HG03196 (cell line): ENCODE measurements around the gene ULK4.
"Not testable (repeated sequence)": the region's sequence is repeated elsewhere in the genome, so short reads cannot be mapped to it uniquely, and the experiment has no call there.

Experiments used
- ATAC-seq: cut with Tn5 transposase; IDR thresholded peaks from one replicate; pipeline ENCODE4 v1.9.1; 2021; ENCODE audit not compliant: unreplicated experiment

The ULK4 gene

DNA sequence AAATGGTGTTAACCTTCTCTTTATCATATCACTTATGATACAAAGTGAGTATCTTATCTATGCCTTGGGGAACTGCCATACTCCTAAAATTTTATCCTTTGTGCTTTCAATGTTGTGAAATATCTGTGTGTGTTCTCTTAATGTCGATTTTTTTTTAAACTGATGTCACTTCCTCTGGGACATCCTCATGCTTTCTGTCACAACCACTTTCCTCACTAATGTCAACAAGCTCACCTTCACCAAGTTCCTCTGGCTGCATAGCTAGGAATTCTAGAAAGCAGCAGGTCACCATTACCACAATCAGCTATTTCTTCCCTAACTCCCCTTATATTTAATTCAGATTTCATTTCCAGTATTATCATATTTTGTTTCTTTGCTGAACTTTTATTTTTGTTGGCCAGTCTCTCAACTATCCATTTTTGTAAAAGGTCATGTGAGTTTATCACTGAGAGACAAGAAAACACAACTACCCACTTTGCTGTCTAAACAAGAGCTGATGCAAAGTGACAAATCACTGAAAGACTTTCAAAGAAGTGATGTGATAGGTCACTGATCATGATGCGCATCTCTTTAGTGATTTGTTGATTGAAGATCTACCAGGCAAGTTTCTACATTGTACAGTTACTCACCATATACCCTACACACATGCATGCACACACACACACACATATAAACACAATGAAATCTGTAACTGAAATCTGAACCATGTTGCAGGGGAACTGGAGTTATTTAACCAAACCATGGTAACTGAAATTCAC lies 369.0 kb downstream of the ULK4 start:
- no peak for ATAC-seq

DNA sequence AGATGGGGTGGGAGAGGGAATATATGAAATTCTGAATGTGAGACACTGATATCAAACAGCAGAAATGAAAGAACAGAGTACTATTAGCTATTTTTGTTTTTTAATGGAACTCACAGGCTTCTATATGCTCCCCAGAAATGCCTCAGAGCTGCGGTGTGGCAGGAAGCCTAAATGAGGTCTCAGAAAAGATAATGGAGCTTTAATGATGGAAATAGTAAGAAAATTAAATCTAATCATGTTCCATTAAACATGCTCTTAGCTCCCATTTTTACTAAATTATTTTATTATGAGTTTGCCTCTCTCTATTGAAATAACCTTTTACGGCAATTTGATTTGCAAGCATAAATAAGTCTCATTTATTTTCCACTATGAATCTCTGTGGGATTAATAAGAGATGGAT lies 378.9 kb downstream of the ULK4 start:
- ATAC-seq, result no peak

DNA sequence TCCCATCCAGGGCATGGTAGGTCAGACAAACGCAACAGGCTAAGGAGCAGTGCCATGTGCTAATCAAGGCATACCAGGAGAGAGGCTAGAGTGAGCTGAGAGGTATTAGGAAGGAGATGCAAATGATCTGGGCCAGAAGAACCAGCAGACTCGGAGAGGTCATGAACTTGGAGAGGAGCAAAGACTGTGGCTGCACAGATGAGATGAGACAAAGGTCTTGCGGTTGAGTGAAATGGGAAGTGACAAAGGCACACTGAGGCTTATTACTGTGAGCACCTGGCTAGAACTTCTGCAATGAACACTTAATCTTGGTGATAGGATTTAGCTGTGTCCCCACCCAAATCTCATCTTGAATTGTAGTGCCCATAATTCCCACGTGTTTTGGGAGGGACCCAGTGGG lies 380.2 kb downstream of the ULK4 start:
- ATAC-seq, result peak; percentile 98

DNA sequence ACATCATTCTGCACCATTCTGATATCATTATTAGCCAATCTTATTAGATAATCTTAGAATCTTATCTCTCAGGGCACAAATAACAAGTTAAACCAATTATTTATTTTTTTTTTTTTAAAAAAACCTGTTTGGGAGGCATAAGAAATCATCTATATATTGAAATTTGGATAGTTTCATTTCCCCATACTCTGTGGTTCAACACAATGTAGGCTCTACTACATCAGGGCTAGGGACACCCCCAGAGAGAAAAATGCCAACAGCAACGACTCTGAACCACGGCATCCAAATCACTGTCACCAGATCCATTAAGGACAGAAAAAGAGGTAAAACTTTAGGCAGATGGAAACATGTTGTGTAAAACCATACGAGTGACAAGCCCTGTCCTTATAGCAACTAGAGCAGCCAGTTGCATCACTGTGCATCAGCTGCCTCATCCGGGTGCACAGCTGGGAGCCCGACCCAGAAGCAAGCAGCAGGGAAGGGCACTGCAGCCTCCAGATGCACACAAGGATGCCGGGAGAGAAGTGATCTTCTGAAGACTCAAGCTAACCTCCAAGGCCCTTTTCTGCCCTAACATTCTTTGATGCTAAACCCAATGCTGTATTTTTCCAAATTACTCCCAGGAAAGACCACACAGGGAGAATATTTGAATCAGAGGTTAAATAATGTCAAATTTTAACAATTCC lies 381.5 kb downstream of the ULK4 start:
- ATAC-seq, result no peak

DNA sequence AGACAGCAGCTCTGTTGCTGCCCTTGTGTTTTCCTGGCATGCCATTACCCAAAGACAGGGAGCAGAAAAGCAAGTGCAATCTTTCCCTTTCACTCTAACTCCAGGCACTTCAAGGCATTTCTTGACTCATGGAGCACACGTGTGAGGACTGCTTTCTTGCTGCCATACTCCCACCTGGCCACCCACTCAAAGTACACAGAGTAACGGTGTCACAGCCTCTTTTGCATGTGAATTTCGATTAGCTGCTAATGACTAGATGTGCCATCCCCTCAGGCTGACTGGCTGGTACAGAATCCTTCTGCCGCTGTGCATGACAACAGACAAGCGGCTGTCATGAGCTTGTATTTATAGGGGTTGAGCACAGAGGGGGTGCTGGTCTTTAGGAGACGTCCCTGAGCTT lies 382.0 kb downstream of the ULK4 start:
- ATAC-seq, result no peak

DNA sequence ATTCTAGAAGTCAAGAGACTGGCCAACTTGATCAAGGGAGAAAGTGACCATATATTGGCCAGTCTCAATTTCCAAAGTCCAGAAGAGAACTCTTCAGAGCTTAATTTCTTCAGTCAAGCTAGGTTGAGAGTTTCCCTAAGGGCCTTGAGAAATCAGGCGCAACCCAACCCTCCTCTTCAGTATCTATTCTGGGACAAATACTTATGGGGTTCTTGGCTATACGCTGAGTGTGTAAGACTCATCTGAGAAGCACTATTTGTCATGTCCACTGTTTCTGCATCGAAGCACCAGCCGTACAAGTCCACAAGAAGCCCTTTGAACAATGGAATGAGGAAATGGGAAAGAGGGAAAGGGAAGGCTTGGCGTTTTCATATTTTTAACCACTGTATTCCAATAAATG lies 383.1 kb downstream of the ULK4 start:
- ATAC-seq, result no peak

DNA sequence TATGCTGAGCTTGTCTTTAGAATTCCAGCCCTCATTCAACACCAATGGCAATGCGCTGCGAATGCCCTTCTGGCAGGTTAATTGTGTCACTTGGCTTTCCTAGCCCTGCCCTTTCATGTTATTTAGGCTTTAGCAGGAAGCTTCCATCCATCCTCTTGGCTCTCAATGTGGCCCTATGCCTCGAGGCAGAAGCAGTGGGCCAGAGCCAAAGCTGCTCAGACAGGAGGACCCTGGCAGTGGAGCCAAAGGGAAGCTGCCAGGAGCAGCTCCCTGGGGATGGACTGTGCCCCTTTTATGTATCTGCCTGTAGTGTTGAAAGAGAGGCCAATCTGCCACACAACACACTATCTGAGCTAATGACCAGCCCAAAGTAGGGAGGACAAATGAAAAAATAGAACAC lies 386.2 kb downstream of the ULK4 start:
- ATAC-seq, result no peak

DNA sequence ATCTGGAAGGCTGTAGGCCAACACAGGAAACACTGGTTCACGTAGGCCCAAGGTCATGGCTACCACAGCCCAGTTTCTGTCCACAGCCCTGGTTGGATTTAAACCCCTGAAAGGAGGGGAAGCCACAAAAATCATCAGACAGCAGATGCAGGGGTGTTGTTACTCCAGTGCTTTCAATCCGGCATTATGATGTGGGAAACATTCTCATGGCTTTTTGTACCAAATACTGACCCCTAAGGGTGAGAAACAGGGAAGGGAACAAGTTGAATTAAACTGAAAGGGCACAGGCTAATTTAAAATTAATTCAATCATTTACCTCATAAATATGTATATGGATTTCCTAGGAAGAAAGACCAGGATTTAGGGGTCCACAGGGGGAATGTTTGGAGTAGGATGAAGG lies 387.0 kb downstream of the ULK4 start:
- ATAC-seq, result no peak

DNA sequence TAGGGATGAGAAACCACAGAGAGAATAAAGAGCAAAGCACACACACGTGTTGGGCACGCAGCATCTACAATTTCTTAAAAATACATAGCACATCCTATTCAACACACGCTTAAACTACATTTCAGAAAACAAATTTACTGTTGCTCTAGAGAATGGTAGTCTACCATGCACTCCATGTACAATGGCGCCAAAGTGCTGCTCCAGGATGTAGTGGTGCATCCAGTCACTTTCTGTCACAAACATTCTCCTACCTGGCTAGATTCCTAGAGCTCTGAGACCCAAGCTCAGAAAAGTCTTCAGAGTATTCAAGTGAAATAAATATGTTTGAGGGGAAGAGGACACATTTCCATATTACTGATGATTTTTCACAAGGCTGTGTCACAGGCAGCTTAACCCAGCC lies 388.3 kb downstream of the ULK4 start:
- ATAC-seq, result no peak

DNA sequence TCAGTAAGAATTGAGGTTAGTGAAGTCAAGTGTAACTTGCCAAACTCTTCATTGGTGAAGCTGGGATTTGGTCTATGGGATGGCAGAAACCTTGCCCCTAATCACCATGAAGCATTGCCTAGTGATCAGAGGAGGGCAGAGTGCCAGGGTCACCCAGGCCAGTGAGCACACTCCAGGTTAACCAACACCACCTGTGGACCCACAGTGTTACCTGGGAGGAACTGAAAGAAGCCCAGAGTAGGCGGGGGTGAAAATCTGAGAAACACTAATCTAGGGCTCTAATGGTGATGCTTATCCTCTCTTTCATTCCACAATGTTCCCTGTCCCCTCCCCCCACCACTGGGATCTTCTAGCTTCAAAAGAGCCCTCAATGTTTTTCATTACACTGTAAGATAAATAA lies 389.8 kb downstream of the ULK4 start:
- no peak for ATAC-seq

DNA sequence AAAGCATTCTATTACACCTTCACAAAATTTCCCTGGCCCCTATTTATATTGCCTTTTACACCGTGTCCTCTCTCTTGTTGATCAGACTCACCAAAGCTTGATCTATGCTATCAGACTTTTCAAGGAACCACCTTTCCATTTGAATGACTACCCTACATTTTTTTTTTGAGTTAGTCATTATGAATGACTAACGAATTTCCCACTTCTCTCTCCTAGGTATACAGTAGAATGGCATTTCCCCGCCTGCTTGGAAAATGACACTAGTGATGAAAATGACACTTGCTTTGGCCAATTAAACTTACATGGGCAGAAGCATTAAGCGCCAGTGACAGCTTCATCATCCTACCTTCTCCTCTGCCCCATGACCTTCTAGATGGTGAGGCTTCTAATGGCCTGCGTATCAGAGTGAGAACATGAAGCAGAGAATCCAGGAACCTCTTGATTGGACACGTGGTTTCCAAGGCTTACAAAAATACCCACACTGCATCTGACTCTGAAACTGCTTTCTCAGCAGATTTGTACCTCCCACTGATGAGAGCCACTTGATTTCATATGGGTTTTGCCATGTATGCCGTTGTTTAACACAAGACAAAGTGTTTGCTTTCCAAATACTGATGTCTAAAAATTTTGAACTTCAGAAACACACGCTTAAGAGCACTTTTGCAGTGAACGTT lies 392.1 kb downstream of the ULK4 start:
- ATAC-seq, result no peak

DNA sequence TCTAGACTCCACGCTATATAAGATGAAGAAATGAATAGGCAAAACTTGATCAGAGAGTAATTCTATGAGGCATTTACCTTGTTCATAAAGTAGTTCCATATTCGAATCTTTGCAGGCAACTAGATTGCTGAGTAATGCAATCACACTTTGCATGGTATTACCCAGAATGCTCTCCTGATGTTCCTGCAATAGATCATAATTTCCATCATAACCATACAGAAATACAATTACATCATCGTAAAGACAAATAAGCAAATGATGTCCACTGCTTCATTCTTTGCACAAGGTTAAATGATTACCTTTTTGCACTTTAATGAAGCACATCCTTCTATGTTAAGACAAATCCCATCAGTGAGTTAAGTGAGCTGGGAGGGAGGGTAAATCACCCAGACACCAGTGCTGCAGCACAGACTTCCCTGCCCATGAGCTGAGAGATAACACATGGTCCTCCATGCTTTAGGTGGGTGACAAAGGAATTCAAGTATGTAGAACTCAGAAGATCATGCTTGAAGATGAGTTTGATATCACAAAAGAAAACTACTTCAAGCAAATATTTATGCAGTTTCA lies 395.9 kb downstream of the ULK4 start:
- no peak for ATAC-seq

DNA sequence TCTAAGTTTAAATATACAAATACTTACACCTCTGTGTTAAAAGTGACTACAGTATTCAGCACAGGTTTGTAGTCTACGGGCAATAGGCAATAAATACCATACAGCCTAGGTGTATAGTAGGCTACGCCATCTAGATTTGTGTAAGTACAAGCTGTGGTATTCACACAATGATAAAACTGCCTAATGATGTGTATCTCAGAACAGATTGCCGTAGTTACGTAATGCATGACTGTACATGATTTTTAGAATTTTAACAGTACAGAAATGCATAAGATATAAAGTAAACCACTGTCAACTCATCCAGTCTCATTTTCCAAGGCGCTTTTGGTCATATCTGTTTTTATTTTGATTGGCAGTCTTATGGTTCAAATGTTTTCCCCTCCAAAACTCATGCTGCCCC lies 396.9 kb downstream of the ULK4 start:
- ATAC-seq, result no peak

DNA sequence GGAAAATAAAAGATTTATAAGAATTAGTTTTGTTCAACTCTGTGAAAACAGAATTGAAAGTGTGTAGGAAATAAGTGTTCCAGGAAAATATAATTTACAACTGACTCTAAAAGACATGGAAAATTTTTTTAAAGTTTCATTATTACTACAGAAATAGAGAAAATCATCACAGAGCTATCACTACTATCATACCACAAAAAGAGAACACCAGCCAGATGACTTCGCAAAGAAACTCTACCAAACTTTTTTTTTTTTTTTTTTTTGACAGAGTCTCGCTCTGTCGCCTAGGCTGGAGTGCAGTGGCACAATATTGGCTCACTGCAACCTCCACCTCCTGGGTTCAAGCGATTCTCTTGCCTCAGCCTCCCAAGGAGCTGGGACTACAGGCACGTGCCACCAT lies 405.7 kb downstream of the ULK4 start:
- not testable (repeated sequence) for ATAC-seq

DNA sequence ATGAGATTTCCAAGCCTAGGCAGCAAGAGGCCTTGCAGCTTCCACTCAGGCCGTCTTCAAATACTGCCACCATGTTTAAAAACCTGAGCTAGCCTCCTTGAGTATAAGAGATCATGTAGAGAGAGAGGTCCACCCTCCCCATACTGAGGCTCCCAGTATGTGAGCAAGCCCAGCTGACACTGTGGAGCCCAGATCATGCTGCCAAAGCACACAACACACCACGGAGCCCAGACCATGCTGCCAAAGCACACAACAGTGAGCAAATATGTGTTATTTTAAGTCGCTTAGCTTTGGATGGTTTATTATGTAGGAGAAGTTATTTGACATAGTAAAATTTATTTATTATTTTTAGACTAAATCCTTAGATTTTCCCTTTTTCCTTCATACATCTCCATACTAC lies 428.9 kb downstream of the ULK4 start:
- ATAC-seq, result no peak

DNA sequence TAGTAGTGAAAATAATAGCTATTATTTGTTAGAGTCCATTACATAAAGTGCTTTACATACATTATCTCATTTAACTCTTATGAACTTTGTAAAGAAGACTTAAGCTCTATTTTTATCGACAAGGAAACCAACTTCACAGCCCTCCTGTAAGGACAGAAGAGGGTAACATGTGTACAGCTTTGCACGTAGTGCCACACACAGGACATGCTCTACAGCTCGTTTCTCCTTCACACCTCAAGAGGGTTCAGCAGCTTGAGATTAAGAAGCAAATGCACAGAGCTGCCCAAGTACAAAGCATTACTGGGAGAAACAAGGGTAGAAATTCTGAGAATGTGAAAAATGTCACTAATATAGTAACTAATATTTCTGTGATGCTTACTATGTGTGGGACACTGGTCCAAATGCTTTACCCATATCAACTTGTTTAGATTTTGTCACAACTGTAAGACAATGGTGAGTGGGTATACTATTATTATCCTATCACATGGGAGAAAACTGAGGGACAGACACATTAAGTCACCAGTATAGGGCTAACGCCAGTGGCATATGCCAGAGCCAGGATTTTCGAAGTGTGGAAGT lies 434.8 kb downstream of the ULK4 start:
- ATAC-seq, result no peak

DNA sequence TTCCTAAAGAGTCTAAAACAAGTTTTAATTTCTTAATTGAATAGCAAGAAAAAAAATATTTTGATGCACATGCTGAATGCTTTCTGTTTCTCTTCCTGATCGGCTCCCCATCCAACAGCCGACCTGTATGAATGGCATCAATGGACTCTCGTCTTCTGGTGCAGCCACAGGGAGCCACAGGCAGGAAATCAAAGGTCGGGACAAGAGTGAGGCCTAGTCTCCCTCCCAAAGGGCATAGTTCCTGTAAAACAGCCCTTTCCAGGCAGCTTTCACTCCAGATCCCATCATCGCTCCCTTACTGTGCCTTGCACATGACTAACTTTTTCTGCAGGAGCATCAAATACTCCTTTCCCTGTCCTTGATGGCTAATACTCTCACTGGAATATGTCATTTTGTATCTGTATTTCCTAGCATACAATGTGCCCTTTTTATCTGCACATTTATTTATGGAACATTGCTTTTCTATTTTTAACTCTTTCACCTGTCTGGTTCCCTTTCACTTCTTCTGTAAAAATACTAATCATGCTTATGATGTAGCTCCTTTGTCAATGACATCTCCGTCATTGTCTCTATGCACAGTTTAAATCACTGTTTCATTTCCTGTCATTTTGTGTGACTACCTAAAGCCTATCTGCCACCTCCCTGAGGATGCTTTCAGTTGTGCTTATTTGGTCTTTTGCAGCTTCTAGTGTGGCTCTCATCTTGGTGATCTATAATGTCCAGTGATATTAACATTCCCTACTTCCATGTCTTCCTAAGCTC lies 436.4 kb downstream of the ULK4 start:
- ATAC-seq, result no peak

DNA sequence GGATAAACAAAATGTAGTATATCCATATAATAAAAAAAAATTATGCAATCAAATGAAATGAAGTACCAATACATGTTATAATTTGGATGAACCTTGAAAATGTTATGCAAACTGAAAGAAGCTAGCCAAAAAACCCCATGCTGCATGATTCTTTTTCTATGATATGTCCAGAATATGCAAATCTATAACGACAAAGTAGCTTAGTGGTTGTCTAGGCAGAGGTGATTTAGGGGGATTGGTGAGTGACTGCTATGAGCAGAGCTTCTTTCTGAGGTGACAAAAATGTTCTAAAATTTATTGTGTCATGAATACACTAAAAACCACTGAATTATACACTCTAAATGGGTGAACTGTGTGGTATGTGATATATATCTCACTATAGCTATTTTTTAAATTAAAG lies 438.0 kb downstream of the ULK4 start:
- ATAC-seq, result no peak

DNA sequence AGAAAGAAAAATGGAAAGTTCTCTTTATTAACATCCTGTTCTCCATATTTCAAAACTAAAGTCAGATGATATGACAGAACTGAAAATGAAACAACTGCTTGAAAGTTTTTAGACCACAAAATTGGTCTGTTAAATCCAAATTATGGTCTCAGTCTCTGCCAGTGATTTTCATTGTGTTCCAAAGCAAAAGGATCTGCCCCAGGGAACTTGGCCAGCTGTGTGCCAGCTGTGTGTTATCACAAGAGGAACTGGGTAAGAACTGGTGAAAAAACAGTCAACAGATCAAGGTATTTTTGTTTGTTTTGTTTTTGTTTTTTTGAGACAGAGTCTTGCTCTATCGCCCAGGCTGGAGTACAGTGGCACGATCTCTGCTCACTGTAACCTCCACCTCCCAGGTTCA lies 439.3 kb downstream of the ULK4 start:
- peak; percentile 56 for ATAC-seq

DNA sequence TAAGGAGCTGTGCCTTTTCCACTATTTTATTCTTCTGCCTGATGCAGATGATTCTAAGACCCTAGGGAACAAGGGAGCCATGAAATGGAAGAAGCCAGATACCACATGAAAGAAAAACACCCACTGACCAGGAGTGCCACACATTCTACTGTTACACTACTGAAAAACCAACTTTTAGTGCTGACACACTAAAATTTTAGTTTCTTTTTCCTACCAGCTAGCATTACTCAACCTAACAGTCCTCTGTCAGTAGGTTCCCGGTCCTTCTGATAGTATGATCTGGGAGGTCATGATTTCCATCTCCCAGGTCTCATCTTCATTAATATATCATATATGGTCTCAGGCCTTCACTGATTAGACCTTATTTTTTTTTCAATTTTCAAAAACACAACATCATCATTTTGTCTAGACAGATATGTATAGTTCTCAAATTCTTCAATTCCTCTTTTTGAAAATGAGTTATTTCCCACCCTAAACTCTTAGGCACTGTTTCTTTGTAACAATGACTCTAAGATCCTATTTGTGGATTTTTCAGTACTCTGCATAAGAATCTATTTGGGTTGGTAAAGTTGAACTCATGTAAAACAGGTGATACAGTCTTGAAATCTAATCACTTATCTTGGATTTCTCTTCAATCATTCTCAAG lies 440.8 kb downstream of the ULK4 start:
- ATAC-seq, result no peak
